B cell (primary cell): ENCODE data around the gene PACSIN2. TPM values are rescaled to one million over a fixed set of nuclear protein-coding genes. Genes with fewer than 3 reads are reported as not detected.
A peak's percentile ranks its signal among the peaks of the same experiment; 100 is the strongest.

Experiments
- ATAC-seq: fragments of 200-7000 bp; cut with Tn5 transposase; one replicate; pipeline ENCODE4 v1.10.0; 2021; ENCODE audit warnings: low read depth, mild to moderate bottlenecking, moderate number of reproducible peaks, moderate library complexity
- CTCF ChIA-PET: fragments of 350-600 bp; sonication (Branson Sonifier 250); formaldehyde crosslinking; loops from one replicate; lab custom pipeline; 2021; ENCODE audit warnings: antibody characterized with exemption, inconsistent platforms; lab: Charles Lee
- POLR2A ChIA-PET: fragments of 350-600 bp; sonication (Branson Sonifier 250); formaldehyde crosslinking; loops from one replicate; lab custom pipeline; 2021; ENCODE audit warnings: antibody characterized with exemption; lab: Charles Lee
- DNase-seq: peaks from one replicate; pipeline ENCODE4 v3.0.0; 2013
- H2AFZ ChIP-seq: 2 replicates; pipeline ENCODE4 v1.6.1; 2012; ENCODE audit warnings: mild to moderate bottlenecking, low read depth, low read length; ENCODE audit not compliant: insufficient read depth, poor library complexity, severe bottlenecking
- H3K27ac ChIP-seq, 2 donors: 1 replicate in 1 of 2; 2 replicates in 1 of 2; pipeline ENCODE4 v1.5.1; 2012 to 2013; ENCODE audit warnings: low read length in 2 of 2, mild to moderate bottlenecking in 2 of 2, moderate library complexity in 1 of 2
- H3K27me3 ChIP-seq, 4 experiments: fragments of 200-600 bp in 1 of 4; sonication (generic) in 1 of 4; replicated peaks in 1 of 4; 1 replicate in 2 of 4; 2 replicates in 2 of 4; pipeline versions ENCODE4 v1.6.1 to v1.7.0; 2013 to 2016; ENCODE audit warnings: low read length in 3 of 4, mild to moderate bottlenecking in 2 of 4, mixed read lengths in 1 of 4, moderate library complexity in 1 of 4; ENCODE audit not compliant: insufficient read depth in 4 of 4, control insufficient read depth in 3 of 4; ENCODE audit errors: control extremely low read depth in 1 of 4
- H3K36me3 ChIP-seq, 2 experiments: replicated peaks in 1 of 2; 1 replicate in 1 of 2; 2 replicates in 1 of 2; pipeline versions ENCODE4 v1.6.1 to v1.7.1; 2013; ENCODE audit warnings: low read length in 1 of 2; ENCODE audit not compliant: insufficient read depth in 2 of 2, control insufficient read depth in 1 of 2; ENCODE audit errors: control extremely low read depth in 1 of 2, extremely low read depth in 1 of 2
- H3K4me1 ChIP-seq, 2 donors: fragments of 200-600 bp in 1 of 2; sonication (generic) in 1 of 2; 1 replicate in 1 of 2; 2 replicates in 1 of 2; pipeline versions ENCODE4 v1.5.1 to v1.6.1; 2013 to 2017; ENCODE audit warnings: low read length in 2 of 2; ENCODE audit not compliant: control insufficient read depth in 2 of 2, insufficient read depth in 2 of 2
- H3K4me2 ChIP-seq: replicated peaks from 2 replicates; pipeline ENCODE3; 2012; ENCODE audit warnings: mild to moderate bottlenecking, low read depth, low read length; ENCODE audit not compliant: poor library complexity, severe bottlenecking
- H3K4me3 ChIP-seq, 5 experiments: fragments of 200-600 bp in 1 of 5; sonication (generic) in 1 of 5; 1 replicate in 3 of 5; 2 replicates in 2 of 5; pipeline versions ENCODE4 v1.5.1 to v1.7.0; 2011 to 2016; ENCODE audit warnings: low read length in 4 of 5, mild to moderate bottlenecking in 4 of 5, low read depth in 2 of 5, control low read depth in 1 of 5, moderate library complexity in 1 of 5; ENCODE audit not compliant: insufficient read depth in 1 of 5; ENCODE audit errors: control extremely low read depth in 1 of 5, extremely low read depth in 1 of 5
- H3K79me2 ChIP-seq: fragments of 200-600 bp; sonication (generic); one replicate; pipeline ENCODE4 v1.6.0; 2016; ENCODE audit warnings: low read length; ENCODE audit not compliant: control insufficient read depth, insufficient read depth
- H3K9ac ChIP-seq: fragments of 200-600 bp; sonication (generic); 2 replicates; pipeline ENCODE4 v1.6.1; 2017; ENCODE audit warnings: mild to moderate bottlenecking, low read length, moderate library complexity
- H3K9me3 ChIP-seq, 3 donors: one replicate each; pipeline versions ENCODE4 v1.6.1 to v1.7.1; 2013; ENCODE audit warnings: low read length in 2 of 3; ENCODE audit not compliant: control insufficient read depth in 2 of 3, insufficient read depth in 1 of 3; ENCODE audit errors: control extremely low read depth in 1 of 3
- H4K20me1 ChIP-seq: 2 replicates; pipeline ENCODE4 v1.6.0; 2012; ENCODE audit warnings: mild to moderate bottlenecking, low read length; ENCODE audit not compliant: insufficient read depth, control insufficient read depth, poor library complexity, severe bottlenecking
- H3K27ac Mint-ChIP-seq: one replicate; pipeline ENCODE4 v1.8.0; 2021; ENCODE audit warnings: mixed read lengths
- H3K27me3 Mint-ChIP-seq: one replicate; pipeline ENCODE4 v1.8.0; 2021; ENCODE audit warnings: mixed read lengths
- H3K4me1 Mint-ChIP-seq: one replicate; pipeline ENCODE4 v1.8.0; 2021; ENCODE audit warnings: mixed read lengths
- H3K4me3 Mint-ChIP-seq: one replicate; pipeline ENCODE4 v1.8.0; 2021; ENCODE audit warnings: mixed read lengths
- H3K9me3 Mint-ChIP-seq: one replicate; pipeline ENCODE4 v1.8.0; 2022; ENCODE audit warnings: mixed read lengths; ENCODE audit not compliant: insufficient read depth
- CTCF ChIP-seq: fragments of 200-600 bp; IDR thresholded peaks from one replicate; pipeline ENCODE4 v1.8.0; 2022; ENCODE audit warnings: antibody characterized with exemption, mild to moderate bottlenecking
- EZH2 ChIP-seq: IDR thresholded peaks from 2 replicates; pipeline ENCODE4 v1.6.1; 2012; ENCODE audit warnings: borderline replicate concordance, low read depth, mild to moderate bottlenecking, moderate library complexity, low read length; ENCODE audit not compliant: insufficient read depth, poor library complexity, severe bottlenecking
- WGBS: methylation state at CpG from one replicate; pipeline ENCODE4 v1.1.5; 2013; ENCODE audit warnings: missing lambda C conversion rate; ENCODE audit not compliant: insufficient coverage; 5-methylcytosine and 5-hydroxymethylcytosine counted together
- intact Hi-C: fragments of 100-400 bp; cut with micrococcal nuclease; formaldehyde crosslinking; loops from one replicate; pipeline ENCODE4 v1.10.0; 2022
- polyA plus RNA-seq: library from polyadenylated mRNA; depleted of rRNA; stranded (reverse); fragments of >200 nt; gene quantifications from 2 replicates; pipeline ENCODE4 v1.2.3, GENCODE V29; 2012
- total RNA-seq, 2 donors: library from RNA; stranded (reverse); fragments of 120-200 nt in 1 of 2; gene quantifications; 1 replicate in 1 of 2; 2 replicates in 1 of 2; pipeline versions ENCODE4 v1.2.3 to v1.2.4, GENCODE V29; 2013 to 2022

Gene PACSIN2
- total and polyA plus RNA-seq, 2 donors (not counting 1 experiment from before 2014, with no cell fraction given), result 26.9 to 59.3 TPM

GRCh38 chr22:42967933-42968332 is 47.0 kb downstream of the PACSIN2 start:
- H3K4me3 Mint-ChIP-seq, result no peak overlapping the region
- Histone ChIP-seq H3K9ac (no peak overlapping the region), H3K4me3 (no peak overlapping the region), H3K27ac (no peak overlapping the region), H2AFZ (no peak overlapping the region), H4K20me1 (peaks cover 55% of the 10 kb centered on the region), H3K4me1 (peaks cover 7 to 16% of the 10 kb centered on the region in 2 donors), H3K79me2 (peaks cover 83% of the 10 kb centered on the region), H3K4me2 (no peak overlapping the region), H3K36me3 (peaks cover 0 to 5% of the 10 kb centered on the region in 2 experiments), H3K27me3 (no peaks in the 10 kb centered on the region), H3K9me3 (peaks cover 0 to 7% (median 0%) of the 10 kb centered on the region in 3 donors)
- DNase-seq (peak; percentile 77), ATAC-seq (peak; percentile 63)
- no peak for TF ChIP-seq EZH2
- peak; percentile 46 for TF ChIP-seq CTCF
- no peaks in the 10 kb centered on the region for H3K27me3 Mint-ChIP-seq
- 73% methylated on average over 3 of the region's 8 CpGs for WGBS
- no peaks in the 10 kb centered on the region for H3K9me3 Mint-ChIP-seq
- ChIA-PET POLR2A (interaction anchor here (0.6 kb wide), 1 partner anchor 310 kb away, joined by 4 read pairs; no protein-coding TSS in a partner anchor), CTCF (interaction anchor here (0.6 to 4.9 kb wide), 4 partner anchors 40 to 103 kb away, joined by 3 to 35 read pairs (median 3); no protein-coding TSS in a partner anchor)
- H3K27ac Mint-ChIP-seq, result peak overlapping the region; percentile 46
- intact Hi-C loops, result loop anchor here (2.0 to 10.0 kb wide), 3 partner anchors 36 to 101 kb away; no protein-coding TSS in a partner anchor
- H3K4me1 Mint-ChIP-seq, result peaks cover 48% of the 10 kb centered on the region

GRCh38 chr22:42967005-42967404 is 47.9 kb downstream of the PACSIN2 start:
- peaks cover 0 to 5% of the 10 kb centered on the region in 2 experiments for H3K36me3 ChIP-seq
- no peak for DNase-seq
- H3K27me3 ChIP-seq, result no peaks in the 10 kb centered on the region
- no peak for ATAC-seq
- no peak overlapping the region for H3K4me2 ChIP-seq
- H3K9ac ChIP-seq, result no peak overlapping the region
- Mint-ChIP-seq H3K27me3 (no peaks in the 10 kb centered on the region), H3K4me3 (no peak overlapping the region), H3K4me1 (peaks cover 50% of the 10 kb centered on the region), H3K27ac (no peak overlapping the region), H3K9me3 (no peaks in the 10 kb centered on the region)
- peaks cover 49% of the 10 kb centered on the region for H4K20me1 ChIP-seq
- peaks cover 14 to 25% of the 10 kb centered on the region in 2 donors for H3K4me1 ChIP-seq
- WGBS, result 98% methylated on average over 5 of the region's 8 CpGs
- H2AFZ ChIP-seq, result no peak overlapping the region
- peaks cover 86% of the 10 kb centered on the region for H3K79me2 ChIP-seq
- no peak overlapping the region for H3K27ac ChIP-seq
- no peak for TF ChIP-seq EZH2
- TF ChIP-seq CTCF, result no peak
- H3K4me3 ChIP-seq, result no peak overlapping the region
- POLR2A ChIA-PET, result interaction anchor here (0.6 kb wide), 1 partner anchor 99 kb away, joined by 6 read pairs; no protein-coding TSS in a partner anchor
- intact Hi-C loops, result loop anchor here (5.0 to 10.0 kb wide), 2 partner anchors 35 to 52 kb away; no protein-coding TSS in a partner anchor
- peaks cover 0 to 7% (median 0%) of the 10 kb centered on the region in 3 donors for H3K9me3 ChIP-seq
- CTCF ChIA-PET, result interaction anchor here (0.7 to 4.9 kb wide), 3 partner anchors 33 to 109 kb away, joined by 3 to 35 read pairs (median 4); no protein-coding TSS in a partner anchor
